Muscle of back (tissue), 11 donors: ENCODE results near the gene MOCOS. TPM values are rescaled to one million over a fixed set of nuclear protein-coding genes. Genes with fewer than 3 reads are reported as not detected.
"Not testable (repeated sequence)": the region's sequence is repeated elsewhere in the genome, so short reads cannot be mapped to it uniquely, and the experiment has no call there.

Experiments
- DNase-seq, 3 donors: peaks; one replicate each; pipeline versions ENCODE4 v3.0.0 to v3.0.0-alpha.2; 2013
- polyA plus RNA-seq, 10 donors: library from polyadenylated mRNA; unstranded; fragments of 120-200 nt; gene quantifications; one replicate each; pipeline ENCODE4 v1.2.1, GENCODE V29; 2013; ENCODE audit not compliant: insufficient read length in 10 of 10

MOCOS gene
- polyA plus RNA-seq, 10 donors = 0.11 to 0.70 (median 0.24) TPM

DNA sequence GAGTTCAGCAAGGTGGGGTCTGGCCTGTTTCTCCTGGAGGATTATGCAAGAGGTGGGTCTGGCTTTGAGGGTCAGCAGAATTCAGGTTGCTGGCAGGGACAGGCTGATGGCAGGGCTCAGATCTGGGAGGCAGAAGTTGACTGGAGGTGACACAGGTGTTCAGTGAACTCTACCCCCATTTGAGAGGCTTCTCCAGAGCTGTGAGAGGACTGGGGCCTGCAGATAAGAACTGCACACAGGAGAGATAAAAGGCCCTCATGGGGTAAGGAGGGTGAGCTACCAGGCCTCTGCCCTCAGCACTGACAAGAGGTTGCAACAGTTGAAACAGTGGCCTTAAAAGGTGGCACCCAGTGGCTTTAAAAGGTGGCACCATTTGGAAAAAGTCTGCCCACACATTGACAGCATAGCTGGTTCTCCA, 13.1 kb downstream of the MOCOS start:
- DNase-seq = no peak

DNA sequence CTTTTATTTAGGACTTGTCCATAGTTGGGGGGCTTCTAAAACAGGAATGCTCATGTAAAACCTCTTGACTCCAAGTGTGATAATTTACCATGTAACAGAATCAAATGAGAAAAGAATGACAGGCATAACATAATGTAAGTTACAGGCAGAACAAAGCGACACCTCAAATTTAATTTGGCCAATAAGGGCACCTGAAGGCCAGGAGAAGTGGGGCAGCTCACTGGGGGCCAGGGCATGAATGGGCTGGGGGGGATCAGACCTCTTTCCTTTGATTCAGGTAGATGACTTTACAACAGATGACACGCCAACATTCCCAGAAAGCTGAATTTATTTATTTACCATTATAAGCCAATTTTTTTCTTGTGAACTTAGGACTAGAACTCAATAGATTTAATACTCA, 14.5 kb downstream of the MOCOS start:
- no peak for DNase-seq

DNA sequence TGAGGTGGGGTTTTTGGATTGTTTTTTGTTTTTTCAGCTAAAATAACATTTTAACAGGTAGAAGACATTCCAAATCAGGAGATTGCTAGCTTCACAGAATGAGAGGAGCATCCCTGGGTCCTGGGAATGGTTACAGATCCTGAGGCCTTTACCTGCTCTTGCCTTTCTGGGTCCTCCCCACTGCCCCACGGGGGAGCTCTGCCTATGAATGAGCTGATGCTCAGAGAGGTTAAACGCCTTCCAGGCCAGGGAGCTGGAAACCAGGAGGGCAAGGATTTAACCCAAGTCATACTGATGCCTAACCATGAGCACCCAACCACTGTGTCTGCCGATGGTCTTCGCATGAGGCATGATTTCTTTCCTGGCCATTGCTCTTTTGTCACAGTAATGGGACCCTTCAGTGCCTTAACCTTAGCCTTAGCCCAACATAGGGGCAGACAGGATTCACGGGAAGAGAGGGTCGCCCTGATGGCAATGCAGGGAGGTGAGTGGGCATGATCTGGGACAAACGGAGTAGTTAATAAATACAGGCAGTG, 16.1 kb downstream of the MOCOS start:
- DNase-seq = no peak

- no peak for DNase-seq
Measured at GRCh38 chr18:36205166-36205565, 17.9 kb downstream of the MOCOS start.

DNA sequence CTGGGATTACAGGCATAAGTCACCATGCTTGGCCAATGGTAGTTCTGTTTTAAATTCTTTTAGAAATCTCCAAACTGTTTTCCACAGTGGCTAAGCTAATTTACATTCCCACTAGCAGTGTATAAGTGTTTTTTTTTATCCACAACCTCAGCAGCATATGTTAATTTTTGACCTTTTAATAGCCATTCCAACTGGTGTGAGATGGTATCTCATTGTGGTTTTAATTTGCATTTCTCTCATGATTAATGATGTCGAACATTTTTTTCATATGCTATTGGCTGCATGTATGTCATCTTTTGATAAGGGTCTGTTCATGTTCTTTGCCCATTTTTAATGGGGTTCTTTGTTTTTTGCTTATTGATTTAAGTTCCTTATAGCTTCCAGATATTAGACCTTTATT, 20.0 kb downstream of the MOCOS start:
- DNase-seq = no peak

- not testable (repeated sequence) for DNase-seq
Measured at GRCh38 chr18:36207969-36208368, 20.7 kb downstream of the MOCOS start.

- peak in 1 of 3 donors; percentile 25 for DNase-seq
Measured at GRCh38 chr18:36211612-36212065, 24.3 kb downstream of the MOCOS start.

GRCh38 chr18:36212301-36213171, 25.2 kb downstream of the MOCOS start:
- peak in 2 of 3 donors; percentile 32 to 67 for DNase-seq

GRCh38 chr18:36214811-36215210, 27.5 kb downstream of the MOCOS start:
- no peak for DNase-seq

GRCh38 chr18:36215577-36215976, 28.3 kb downstream of the MOCOS start:
- DNase-seq = no peak

DNA sequence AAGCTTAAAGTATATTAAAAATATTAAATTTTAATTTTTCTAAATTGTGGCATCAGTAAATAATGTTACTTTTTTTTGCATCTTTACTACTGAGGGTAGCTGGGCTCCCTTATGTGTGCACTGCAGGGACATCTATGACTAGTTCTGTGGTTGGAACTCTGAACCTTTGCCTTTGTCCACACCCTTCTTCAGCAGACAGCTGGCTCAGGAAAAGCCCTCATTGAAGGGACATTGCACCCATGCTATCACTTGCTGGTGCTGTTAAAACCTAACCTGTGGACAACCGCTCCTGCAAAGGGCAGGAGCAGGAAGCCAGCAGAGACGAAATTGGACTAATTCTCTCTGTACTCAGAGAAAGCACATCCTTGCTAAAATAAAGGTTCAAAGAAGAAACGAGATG, 30.1 kb downstream of the MOCOS start:
- DNase-seq = no peak

- DNase-seq = no peak
Measured at GRCh38 chr18:36229188-36229587, 41.9 kb downstream of the MOCOS start.

GRCh38 chr18:36240510-36240909, 53.2 kb downstream of the MOCOS start:
- not testable (repeated sequence) for DNase-seq

DNA sequence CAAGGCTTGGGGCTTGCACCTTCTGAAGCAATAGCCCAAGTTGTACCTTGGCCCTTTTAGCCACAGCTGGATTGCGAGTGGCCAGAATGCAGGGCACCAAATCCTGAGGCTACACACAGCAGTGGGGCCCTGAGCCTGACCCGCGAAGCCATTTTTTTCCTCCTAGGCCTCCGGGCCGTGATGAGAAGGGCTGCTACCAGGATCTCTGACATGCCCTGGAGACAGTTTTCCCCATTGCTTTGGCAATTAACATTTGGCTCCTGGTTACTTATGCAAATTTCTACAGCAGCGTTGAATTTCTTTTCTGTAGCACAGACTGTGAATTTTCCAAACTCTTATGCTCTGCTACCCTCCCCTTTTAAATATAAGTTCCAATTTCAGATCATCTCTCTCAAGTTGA, 54.5 kb downstream of the MOCOS start:
- DNase-seq = no peak

GRCh38 chr18:36247036-36247435, 59.7 kb downstream of the MOCOS start:
- no peak for DNase-seq

- no peak for DNase-seq
Measured at GRCh38 chr18:36249392-36249791, 62.1 kb downstream of the MOCOS start.

DNA sequence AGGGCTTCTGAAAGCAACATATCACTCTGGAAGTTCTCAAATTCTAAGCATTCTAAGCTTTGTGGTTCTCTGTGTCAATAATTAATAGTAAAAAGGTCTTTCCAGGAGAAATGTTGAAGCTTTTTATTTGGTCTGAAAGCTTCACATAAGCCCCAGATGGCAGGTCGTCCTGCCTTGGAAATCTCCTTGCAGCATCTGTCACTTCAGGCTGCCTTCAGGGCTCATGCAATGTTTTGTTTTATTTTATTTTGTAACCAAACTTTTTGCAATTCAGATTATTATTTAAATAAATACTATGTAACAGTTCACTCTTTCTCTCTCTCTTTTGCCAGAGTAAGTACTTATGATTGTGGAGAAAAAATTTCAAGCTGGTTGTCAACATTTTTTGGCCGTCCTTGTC, 63.5 kb downstream of the MOCOS start:
- no peak for DNase-seq

DNA sequence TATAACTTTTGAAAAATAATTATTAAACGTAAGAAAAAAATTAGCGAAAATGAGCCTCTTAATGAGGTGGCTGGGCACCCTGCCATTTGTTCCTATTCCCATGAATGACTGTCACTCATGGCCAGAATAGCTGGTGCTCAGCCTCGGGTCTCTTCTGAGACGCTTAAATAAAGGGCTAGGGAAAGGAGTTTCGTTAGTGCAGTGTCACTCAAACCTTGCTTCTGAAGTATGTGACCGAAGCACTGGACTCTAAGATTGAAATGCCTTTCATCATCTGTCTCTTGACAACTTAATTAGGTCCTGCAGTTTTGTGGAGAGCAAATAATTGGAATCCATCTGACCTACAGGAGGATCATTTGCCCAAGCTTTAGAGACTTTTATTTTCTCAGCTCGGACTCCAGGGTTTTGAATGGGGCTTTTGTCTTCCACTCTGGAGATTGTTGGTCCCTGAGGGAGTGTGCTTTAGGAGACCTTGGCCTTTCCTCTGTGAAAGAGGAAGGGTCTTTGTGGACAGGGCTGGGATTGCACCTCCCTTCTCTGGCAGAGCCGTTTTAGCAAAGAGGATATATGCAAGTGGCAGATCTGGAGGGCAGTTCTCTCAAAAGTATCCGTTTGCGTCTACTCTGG, 67.9 kb downstream of the MOCOS start:
- no peak for DNase-seq

DNA sequence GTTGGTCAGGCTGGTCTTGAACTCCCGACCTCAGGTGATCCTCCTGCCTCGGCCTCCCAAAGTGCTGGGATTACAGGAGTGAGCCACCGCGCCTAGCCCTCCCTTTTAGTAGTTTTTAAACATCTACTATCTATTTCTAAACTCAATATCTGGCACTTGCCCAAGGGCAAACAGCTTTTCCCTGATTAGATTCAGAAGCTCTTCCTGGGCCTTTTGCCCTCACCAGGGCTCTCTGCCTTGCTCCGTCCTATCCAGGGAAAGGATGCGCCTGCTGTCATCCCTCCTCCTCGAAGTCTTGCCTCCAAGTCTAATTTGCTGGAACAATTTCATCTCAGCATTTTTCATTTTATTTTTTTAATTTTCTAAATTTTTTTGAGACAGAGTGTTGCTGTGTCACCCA, 68.8 kb downstream of the MOCOS start:
- no peak for DNase-seq

DNA sequence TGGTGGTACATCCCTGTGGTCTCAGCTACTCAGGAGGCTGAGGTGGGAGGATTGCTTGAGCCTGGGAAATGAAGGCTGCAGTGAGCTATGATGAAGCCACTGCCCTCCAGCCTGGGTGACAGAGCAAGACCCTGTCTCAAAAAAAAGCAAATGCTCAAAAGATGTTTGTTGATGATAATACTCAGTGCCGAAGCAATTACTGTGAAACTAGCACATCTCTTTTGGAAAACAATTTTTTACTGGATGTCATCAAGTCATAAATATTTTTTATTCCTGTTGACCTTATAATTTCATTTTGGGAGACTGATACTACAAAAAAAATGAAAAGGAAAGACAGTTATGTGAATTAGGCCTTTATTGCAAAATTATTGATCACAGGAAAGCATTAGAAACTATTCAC, 75.7 kb downstream of the MOCOS start:
- DNase-seq = no peak

GRCh38 chr18:36264283-36264682, 77.0 kb downstream of the MOCOS start:
- no peak for DNase-seq

DNA sequence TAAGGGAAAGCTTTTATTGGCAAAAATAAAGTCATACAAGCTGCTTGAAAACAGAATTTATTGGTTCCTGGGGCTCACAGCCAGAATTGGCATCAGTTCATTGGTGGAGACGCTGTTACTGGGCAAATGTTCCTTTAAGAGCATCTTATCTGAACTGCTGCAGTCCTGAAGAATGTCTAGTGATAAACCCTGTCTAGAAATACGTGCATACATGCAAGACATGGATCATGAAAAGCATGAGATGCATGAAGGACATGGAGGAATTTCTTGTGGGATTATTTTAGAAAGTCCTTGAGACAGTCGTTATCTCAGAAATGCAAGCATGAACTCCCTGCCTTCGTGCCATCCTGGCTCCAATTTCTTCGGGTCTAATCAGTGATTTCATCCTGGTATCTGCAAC, 77.7 kb downstream of the MOCOS start:
- DNase-seq = no peak

DNA sequence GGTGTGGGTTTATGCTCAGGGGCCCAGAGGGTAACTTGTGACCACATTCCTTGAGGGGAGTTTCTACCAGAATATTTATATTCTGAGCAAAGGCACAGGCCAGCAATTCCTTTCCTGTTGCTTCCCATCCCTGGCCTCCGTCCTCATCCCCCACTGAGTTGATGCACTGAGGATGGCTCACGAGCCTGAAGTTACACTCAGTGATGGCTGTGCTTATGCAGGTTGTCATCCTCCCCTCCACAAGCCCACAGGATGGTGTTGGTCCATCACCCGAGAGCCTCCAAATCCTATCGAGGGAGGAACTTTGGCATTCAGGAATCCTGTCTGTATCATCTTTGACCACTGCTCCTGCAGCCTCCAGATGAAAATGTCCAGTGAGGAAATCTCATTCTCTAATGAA, 81.9 kb downstream of the MOCOS start:
- DNase-seq = no peak
